RKO (cell line): ENCODE measurements around the gene GCDH.
A peak's percentile ranks its signal among the peaks of the same experiment; 100 is the strongest.

Source experiments
- DNase-seq: peaks from one replicate; pipeline ENCODE4 v3.0.0-alpha.2; 2016; ENCODE audit warnings: low spot score

GCDH gene

DNA sequence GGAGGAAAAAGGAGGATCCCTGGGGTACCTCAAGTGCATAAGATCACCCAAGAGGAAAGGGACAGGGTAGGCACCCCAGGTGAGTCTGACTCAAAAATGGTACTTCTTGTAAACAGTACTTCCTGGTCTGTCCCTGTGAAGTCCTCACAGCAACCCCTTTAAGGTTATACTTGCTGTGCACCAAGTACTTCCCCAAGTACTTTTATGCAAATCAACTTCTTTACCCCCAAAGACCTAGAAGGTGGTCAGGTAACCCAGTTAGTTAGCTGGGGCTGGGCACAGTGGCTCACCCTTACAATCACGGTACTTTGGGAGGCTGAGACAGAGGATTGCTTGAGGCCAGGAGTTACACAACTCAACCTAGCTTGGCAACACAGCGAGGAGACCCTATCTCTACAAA is 49.9 kb downstream of the GCDH start:
- DNase-seq = no peak

DNA sequence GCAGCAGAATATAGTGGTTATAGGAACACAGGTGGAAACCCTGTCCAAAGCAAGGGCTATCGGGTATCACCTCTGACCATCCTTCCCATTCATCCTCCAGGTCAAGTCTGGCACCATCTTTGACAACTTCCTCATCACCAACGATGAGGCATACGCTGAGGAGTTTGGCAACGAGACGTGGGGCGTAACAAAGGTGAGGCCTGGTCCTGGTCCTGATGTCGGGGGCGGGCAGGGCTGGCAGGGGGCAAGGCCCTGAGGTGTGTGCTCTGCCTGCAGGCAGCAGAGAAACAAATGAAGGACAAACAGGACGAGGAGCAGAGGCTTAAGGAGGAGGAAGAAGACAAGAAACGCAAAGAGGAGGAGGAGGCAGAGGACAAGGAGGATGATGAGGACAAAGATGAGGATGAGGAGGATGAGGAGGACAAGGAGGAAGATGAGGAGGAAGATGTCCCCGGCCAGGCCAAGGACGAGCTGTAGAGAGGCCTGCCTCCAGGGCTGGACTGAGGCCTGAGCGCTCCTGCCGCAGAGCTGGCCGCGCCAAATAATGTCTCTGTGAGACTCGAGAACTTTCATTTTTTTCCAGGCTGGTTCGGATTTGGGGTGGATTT is 52.6 kb downstream of the GCDH start:
- DNase-seq = no peak

DNA sequence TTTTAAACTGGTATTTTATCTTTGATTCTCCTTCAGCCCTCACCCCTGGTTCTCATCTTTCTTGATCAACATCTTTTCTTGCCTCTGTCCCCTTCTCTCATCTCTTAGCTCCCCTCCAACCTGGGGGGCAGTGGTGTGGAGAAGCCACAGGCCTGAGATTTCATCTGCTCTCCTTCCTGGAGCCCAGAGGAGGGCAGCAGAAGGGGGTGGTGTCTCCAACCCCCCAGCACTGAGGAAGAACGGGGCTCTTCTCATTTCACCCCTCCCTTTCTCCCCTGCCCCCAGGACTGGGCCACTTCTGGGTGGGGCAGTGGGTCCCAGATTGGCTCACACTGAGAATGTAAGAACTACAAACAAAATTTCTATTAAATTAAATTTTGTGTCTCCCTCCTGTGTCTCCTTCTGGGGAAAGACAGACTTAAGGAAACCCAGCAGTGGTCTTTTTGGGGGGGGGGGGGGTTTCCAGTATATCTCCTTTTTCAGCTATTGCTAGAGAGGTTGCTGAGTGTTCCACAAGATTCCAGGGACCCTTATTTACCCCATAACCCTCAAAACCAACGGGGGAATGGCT is 53.2 kb downstream of the GCDH start:
- no peak for DNase-seq

DNA sequence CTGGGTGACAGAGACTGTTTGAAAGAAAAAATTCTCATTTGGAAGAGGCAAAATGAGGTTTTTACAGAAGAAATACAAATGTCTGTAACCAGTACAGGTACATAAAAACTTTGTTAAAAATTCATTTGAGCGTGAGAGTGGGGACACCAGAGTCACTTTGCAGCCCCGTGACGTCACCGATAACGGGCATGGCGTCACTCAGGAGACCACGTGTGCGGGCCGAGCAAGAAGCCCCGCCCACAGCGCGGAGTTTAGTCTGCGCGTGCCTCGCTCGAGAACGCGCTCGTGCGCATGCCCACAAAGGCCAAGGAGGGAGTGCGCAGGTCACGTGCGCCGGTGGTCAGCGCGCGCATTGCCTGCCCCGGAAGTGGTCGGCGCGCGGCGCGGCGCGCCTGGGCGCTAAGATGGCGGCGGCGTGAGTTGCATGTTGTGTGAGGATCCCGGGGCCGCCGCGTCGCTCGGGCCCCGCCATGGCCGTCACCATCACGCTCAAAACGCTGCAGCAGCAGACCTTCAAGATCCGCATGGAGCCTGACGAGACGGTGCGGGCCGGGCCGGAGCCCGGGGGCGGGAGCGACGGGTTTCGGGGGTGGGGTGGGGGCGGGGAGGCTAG is 54.6 kb downstream of the GCDH start, which contains the start of gene RAD23A:
Gene RAD23A, plus strand, starts transcription at position 384 of the 613 bp plus-strand sequence. Its CDS starts 87 bp downstream, at position 471.
- peak; percentile 97 for DNase-seq

DNA sequence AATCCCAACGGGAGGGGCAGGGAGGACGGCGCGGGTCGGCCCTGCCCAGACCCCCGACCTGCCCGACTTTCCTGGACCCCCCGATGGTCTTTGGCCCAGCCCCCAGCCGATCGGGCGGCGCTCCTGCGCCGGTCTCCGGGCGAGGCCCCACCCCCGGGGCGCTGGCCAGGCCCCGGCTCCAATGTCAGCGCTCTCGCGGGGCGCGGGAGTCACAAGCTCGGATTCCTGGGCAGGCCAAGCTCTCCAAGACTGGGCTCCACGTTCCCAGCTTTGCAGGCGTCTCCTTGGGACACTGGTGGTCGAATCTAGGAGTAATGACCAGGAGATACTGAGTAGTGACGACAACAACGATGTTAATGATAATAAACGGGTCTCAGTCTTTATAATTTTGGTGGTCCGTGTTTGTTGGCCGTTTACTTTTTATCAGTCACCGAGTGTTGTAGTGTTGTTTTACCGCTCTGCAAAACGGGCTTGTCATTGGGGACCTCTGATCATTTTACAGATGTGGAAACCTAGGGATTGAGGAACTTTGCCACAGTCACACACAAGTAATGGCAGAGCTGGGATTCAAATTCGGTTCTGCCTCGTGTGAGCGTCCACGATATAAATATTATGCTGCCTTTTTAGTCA is 55.2 kb downstream of the GCDH start:
- peak; percentile 71 for DNase-seq

DNA sequence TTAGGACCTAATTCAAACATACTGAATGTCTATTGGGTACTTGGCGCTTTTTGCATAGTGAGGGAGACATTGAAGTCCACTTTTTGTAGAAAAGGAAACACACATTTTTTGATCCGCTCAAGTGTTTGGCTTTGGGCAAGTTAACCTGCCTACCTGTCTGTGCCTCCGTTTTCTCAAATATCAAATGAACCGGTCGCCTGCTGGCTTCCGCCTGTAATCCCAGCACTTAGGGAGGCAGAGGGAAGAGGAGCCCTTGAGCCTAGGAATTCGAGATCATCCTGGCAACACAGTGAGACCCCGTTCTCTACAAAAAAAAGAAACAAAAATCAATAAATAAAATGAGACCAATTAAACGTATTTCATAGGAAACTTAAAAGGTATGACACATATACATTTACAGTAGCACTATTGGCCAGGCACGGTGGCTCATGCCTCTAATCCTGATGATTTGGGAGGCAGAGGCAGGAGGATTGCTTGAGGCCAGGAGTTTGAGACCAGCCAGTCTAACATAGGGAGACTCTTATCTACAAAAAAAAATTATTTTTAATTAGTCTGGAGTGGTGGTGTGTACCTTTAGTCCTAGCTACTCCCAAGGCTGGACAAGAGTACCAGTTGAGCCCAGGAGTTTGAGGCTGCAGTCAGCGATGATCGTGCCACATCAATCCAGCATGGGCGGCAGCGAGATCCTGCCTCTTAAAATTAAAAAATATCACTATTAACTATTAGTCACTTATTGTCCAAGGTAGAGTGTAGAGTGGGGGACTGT is 56.0 kb downstream of the GCDH start:
- no peak for DNase-seq

DNA sequence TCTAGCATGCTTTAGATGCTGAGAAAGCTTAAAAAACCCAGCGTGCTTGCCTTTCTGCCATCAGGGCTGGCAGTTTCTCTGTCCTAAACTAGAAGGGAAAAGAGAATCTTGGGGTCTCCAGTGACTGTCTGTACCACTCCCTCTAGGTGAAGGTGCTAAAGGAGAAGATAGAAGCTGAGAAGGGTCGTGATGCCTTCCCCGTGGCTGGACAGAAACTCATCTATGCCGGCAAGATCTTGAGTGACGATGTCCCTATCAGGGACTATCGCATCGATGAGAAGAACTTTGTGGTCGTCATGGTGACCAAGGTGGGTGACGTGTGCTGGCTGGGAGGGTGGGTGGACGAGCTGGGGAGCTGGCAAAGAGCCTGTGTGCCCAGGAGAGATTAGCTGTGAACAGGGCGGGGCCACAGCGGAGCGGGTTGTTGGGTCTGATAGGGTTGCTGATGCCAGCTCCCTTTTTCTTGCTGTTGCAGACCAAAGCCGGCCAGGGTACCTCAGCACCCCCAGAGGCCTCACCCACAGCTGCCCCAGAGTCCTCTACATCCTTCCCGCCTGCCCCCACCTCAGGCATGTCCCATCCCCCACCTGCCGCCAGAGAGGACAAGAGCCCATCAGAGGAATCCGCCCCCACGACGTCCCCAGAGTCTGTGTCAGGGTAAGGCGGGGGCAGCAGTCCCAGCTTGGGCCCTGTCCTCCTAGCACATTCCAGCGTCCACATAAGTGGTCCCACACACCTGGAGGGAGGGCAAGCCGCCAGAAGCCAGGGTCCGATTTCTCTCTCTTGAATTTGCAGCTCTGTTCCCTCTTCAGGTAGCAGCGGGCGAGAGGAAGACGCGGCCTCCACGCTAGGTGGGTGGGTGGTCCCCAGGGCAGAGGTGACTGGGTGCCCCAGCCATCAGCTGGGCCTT is 57.0 kb downstream of the GCDH start:
- no peak for DNase-seq

DNA sequence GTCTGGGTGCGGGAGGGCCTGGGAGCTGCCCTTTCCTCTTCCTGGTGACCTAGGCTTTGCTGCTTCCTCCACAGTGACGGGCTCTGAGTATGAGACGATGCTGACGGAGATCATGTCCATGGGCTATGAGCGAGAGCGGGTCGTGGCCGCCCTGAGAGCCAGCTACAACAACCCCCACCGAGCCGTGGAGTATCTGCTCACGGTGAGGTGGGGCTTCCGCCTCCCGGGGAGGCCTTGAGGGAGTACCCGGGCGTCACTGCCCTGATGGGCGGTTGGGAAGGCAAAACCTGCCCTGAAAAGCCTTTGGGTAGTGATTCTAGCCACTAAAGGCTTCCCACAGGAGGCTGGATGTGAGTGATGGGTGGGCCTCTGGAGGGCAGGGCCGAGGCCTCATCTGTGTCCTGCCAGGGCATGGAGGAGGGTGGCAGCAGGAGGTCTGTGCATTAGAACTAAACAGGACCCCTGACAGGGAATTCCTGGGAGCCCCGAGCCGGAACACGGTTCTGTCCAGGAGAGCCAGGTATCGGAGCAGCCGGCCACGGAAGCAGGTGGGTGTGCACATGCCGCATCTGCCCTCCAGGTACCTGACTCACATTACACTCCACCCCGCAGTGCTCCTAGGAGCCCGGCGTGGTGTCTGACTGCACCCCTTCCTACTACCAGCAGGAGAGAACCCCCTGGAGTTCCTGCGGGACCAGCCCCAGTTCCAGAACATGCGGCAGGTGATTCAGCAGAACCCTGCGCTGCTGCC is 57.8 kb downstream of the GCDH start:
- DNase-seq = no peak
